ENCODE results near the gene AMELX.

AMELX gene

DNA sequence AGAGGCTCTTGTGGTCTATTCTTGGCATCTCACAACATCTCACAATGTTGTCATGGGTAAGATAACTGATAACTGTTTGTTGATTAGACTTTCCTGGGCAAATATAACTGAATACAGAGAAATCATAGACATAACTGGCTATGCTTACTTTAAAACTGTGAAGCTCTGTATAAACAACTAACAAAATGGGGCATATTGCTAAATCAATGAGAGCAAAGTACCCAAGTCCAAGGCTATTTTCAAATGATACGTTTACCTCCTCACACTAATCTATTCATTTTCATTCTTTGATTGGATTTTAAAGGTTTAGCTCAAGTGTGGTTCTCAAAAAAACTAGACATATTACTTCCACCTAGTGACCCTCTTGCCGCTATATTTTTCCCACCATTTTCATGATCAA is 38.6 kb downstream of the AMELX start:
- Histone ChIP-seq H3K4me3 (ENCODE audit: insufficient read depth, low read depth, low read length, poor library complexity, severe bottlenecking) (no peak overlapping the region), H3K27me3 (replicated peaks; ENCODE audit: control insufficient read depth, insufficient read depth, low read length, poor library complexity, severe bottlenecking) (no peaks in the 10 kb centered on the region), H3K27ac (ENCODE audit: insufficient read depth, low read length, poor library complexity, severe bottlenecking) (no peak overlapping the region), H3K36me3 (ENCODE audit: control insufficient read depth, insufficient read depth, low read length) (no peaks in the 10 kb centered on the region), H3K9me3 (ENCODE audit: control insufficient read depth, low read length) (no peaks in the 10 kb centered on the region), H3K4me1 (ENCODE audit: control insufficient read depth, insufficient read depth, low read length, poor library complexity, severe bottlenecking) (no peaks in the 10 kb centered on the region)
- no peak for DNase-seq

DNA sequence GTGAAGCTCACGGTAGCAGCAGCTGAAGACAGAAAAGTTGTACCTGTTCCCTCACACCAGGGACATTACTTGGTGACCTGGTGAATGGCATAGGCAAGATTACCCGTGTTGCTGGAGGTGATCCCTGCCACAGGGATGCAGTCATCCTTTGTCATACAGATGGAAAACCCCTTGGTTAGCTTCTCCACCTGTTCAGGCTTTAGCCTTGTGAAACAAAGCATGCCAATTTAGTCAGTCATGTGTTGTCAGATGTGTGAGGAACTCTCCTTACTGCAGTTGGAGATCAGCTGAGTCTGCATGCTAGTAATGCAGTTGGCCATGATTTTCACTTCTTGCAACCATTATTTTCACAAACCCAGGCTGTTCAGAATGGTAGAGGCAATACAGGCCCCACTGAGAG is 41.0 kb downstream of the AMELX start:
- Histone ChIP-seq H3K4me1 (ENCODE audit: control insufficient read depth, insufficient read depth, low read length, poor library complexity, severe bottlenecking) (no peaks in the 10 kb centered on the region), H3K36me3 (ENCODE audit: control insufficient read depth, insufficient read depth, low read length) (no peaks in the 10 kb centered on the region), H3K27ac (ENCODE audit: insufficient read depth, low read length, poor library complexity, severe bottlenecking) (no peak overlapping the region), H3K27me3 (replicated peaks; ENCODE audit: control insufficient read depth, insufficient read depth, low read length, poor library complexity, severe bottlenecking) (no peaks in the 10 kb centered on the region), H3K9me3 (ENCODE audit: control insufficient read depth, low read length) (no peaks in the 10 kb centered on the region), H3K4me3 (ENCODE audit: insufficient read depth, low read depth, low read length, poor library complexity, severe bottlenecking) (no peak overlapping the region)
- no peak for DNase-seq

GRCh38 chrX:11336201-11336600 is 43.0 kb downstream of the AMELX start:
- Histone ChIP-seq H3K4me3 (ENCODE audit: insufficient read depth, low read depth, low read length, poor library complexity, severe bottlenecking) (no peak overlapping the region), H3K4me1 (ENCODE audit: control insufficient read depth, insufficient read depth, low read length, poor library complexity, severe bottlenecking) (no peaks in the 10 kb centered on the region), H3K36me3 (ENCODE audit: control insufficient read depth, insufficient read depth, low read length) (no peaks in the 10 kb centered on the region), H3K27me3 (replicated peaks; ENCODE audit: control insufficient read depth, insufficient read depth, low read length, poor library complexity, severe bottlenecking) (no peaks in the 10 kb centered on the region), H3K27ac (ENCODE audit: insufficient read depth, low read length, poor library complexity, severe bottlenecking) (no peak overlapping the region), H3K9me3 (ENCODE audit: control insufficient read depth, low read length) (no peaks in the 10 kb centered on the region)
- DNase-seq = no peak

GRCh38 chrX:11337292-11338009 is 44.2 kb downstream of the AMELX start:
- H3K4me3 ChIP-seq (ENCODE audit: insufficient read depth, low read depth, low read length, poor library complexity, severe bottlenecking) = no peak overlapping the region
- no peaks in the 10 kb centered on the region for H3K36me3 ChIP-seq (ENCODE audit: control insufficient read depth, insufficient read depth, low read length)
- H3K9me3 ChIP-seq (ENCODE audit: control insufficient read depth, low read length) = no peaks in the 10 kb centered on the region
- no peak for DNase-seq
- H3K27ac ChIP-seq (ENCODE audit: insufficient read depth, low read length, poor library complexity, severe bottlenecking) = no peak overlapping the region
- H3K4me1 ChIP-seq (ENCODE audit: control insufficient read depth, insufficient read depth, low read length, poor library complexity, severe bottlenecking) = no peaks in the 10 kb centered on the region
- no peaks in the 10 kb centered on the region for H3K27me3 ChIP-seq (replicated peaks; ENCODE audit: control insufficient read depth, insufficient read depth, low read length, poor library complexity, severe bottlenecking)

DNA sequence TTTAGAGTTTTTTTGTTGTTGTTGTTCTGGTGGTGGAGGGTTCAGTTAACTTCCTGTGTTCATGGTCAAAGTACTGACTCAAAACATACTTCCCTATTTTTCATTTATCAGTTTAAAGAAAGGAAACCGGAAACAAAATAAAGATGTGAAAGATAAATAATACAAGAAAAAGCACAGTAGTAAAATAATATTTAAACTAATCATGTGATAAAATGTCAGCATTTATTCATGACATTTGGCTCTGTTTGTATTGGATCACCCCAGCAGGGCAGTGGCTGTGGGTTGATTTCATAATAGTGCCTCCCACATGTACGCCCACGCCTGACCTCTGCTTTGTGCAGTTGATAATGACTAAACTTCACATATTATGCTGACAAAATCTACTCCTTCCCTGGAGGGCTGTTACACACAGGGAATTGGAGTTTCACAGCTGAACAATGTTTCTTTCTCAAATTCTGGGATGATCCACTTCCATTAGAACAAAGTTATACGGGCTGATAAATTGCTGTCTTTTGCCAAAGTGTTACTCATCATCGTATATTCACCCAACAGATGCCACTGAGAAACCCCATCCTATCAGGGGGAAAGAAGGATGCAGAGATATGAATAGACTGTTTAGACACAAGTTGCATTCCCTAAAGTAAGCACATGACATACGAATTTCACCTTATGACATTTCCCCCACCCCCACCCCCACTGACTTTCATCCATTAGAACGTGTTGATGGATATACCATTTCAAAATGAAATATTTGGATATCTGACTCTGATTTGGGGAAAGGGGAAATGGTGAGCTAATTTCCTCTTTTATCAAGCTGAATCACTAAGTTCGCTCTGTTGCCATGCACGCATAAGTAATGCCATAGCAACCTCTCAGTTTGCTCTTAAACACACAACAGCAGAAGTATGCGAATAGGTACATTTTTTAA is 48.3 kb downstream of the AMELX start:
- Histone ChIP-seq H3K27ac (ENCODE audit: insufficient read depth, low read length, poor library complexity, severe bottlenecking) (no peak overlapping the region), H3K27me3 (replicated peaks; ENCODE audit: control insufficient read depth, insufficient read depth, low read length, poor library complexity, severe bottlenecking) (no peaks in the 10 kb centered on the region), H3K4me1 (ENCODE audit: control insufficient read depth, insufficient read depth, low read length, poor library complexity, severe bottlenecking) (no peaks in the 10 kb centered on the region), H3K9me3 (ENCODE audit: control insufficient read depth, low read length) (no peaks in the 10 kb centered on the region), H3K4me3 (ENCODE audit: insufficient read depth, low read depth, low read length, poor library complexity, severe bottlenecking) (no peak overlapping the region), H3K36me3 (ENCODE audit: control insufficient read depth, insufficient read depth, low read length) (no peaks in the 10 kb centered on the region)
- no peak for DNase-seq

GRCh38 chrX:11342673-11343072 is 49.5 kb downstream of the AMELX start:
- Histone ChIP-seq H3K4me3 (ENCODE audit: insufficient read depth, low read depth, low read length, poor library complexity, severe bottlenecking) (no peak overlapping the region), H3K36me3 (ENCODE audit: control insufficient read depth, insufficient read depth, low read length) (no peaks in the 10 kb centered on the region), H3K4me1 (ENCODE audit: control insufficient read depth, insufficient read depth, low read length, poor library complexity, severe bottlenecking) (no peaks in the 10 kb centered on the region), H3K9me3 (ENCODE audit: control insufficient read depth, low read length) (no peaks in the 10 kb centered on the region), H3K27ac (ENCODE audit: insufficient read depth, low read length, poor library complexity, severe bottlenecking) (no peak overlapping the region), H3K27me3 (replicated peaks; ENCODE audit: control insufficient read depth, insufficient read depth, low read length, poor library complexity, severe bottlenecking) (no peaks in the 10 kb centered on the region)
- DNase-seq = no peak

- Histone ChIP-seq H3K4me1 (ENCODE audit: control insufficient read depth, insufficient read depth, low read length, poor library complexity, severe bottlenecking) (no peaks in the 10 kb centered on the region), H3K36me3 (ENCODE audit: control insufficient read depth, insufficient read depth, low read length) (no peaks in the 10 kb centered on the region), H3K27ac (ENCODE audit: insufficient read depth, low read length, poor library complexity, severe bottlenecking) (no peak overlapping the region), H3K9me3 (ENCODE audit: control insufficient read depth, low read length) (no peaks in the 10 kb centered on the region), H3K4me3 (ENCODE audit: insufficient read depth, low read depth, low read length, poor library complexity, severe bottlenecking) (no peak overlapping the region), H3K27me3 (replicated peaks; ENCODE audit: control insufficient read depth, insufficient read depth, low read length, poor library complexity, severe bottlenecking) (no peaks in the 10 kb centered on the region)
- no peak for DNase-seq
Measured at GRCh38 chrX:11346121-11346682, 53.0 kb downstream of the AMELX start.

DNA sequence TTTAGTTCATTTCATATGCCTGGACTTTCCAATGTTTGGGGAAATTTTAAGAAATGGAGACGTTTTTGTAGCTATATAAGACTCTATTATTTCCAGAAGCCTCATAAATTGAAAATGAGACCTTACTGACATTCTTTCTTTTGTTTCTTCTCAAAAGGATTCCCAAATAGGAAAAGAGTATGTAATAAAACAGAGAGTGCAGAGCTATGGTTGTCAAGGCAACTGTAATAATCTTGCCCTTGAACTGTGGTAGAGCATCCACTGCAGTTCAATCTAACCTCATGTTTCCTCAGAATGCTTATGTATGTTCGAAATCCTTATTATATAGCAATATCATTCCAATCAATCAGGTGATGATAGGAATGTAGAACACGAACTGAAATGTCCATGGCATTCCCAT is 54.1 kb downstream of the AMELX start:
- DNase-seq = no peak
- no peaks in the 10 kb centered on the region for H3K27me3 ChIP-seq (replicated peaks; ENCODE audit: control insufficient read depth, insufficient read depth, low read length, poor library complexity, severe bottlenecking)
- H3K27ac ChIP-seq (ENCODE audit: insufficient read depth, low read length, poor library complexity, severe bottlenecking) = no peak overlapping the region
- no peaks in the 10 kb centered on the region for H3K9me3 ChIP-seq (ENCODE audit: control insufficient read depth, low read length)
- H3K4me1 ChIP-seq (ENCODE audit: control insufficient read depth, insufficient read depth, low read length, poor library complexity, severe bottlenecking) = no peaks in the 10 kb centered on the region
- no peaks in the 10 kb centered on the region for H3K36me3 ChIP-seq (ENCODE audit: control insufficient read depth, insufficient read depth, low read length)
- H3K4me3 ChIP-seq (ENCODE audit: insufficient read depth, low read depth, low read length, poor library complexity, severe bottlenecking) = no peak overlapping the region

- Histone ChIP-seq H3K27ac (ENCODE audit: insufficient read depth, low read length, poor library complexity, severe bottlenecking) (no peak overlapping the region), H3K9me3 (ENCODE audit: control insufficient read depth, low read length) (no peaks in the 10 kb centered on the region), H3K36me3 (ENCODE audit: control insufficient read depth, insufficient read depth, low read length) (no peaks in the 10 kb centered on the region), H3K4me3 (ENCODE audit: insufficient read depth, low read depth, low read length, poor library complexity, severe bottlenecking) (no peak overlapping the region), H3K27me3 (replicated peaks; ENCODE audit: control insufficient read depth, insufficient read depth, low read length, poor library complexity, severe bottlenecking) (no peaks in the 10 kb centered on the region), H3K4me1 (ENCODE audit: control insufficient read depth, insufficient read depth, low read length, poor library complexity, severe bottlenecking) (no peaks in the 10 kb centered on the region)
- no peak for DNase-seq
Measured at GRCh38 chrX:11349020-11349419, 55.8 kb downstream of the AMELX start.
